Measurements from ENCODE around the gene CCDC106. TPM values are rescaled to one million over a fixed set of nuclear protein-coding genes. Genes with fewer than 3 reads are reported as not detected.

CCDC106 gene
- total and polyA plus RNA-seq, 2 of the 4 experiments (the other 2 are of a cell fraction) = 2.3 to 13.6 TPM

- Histone ChIP-seq H3K4me2 (ENCODE audit: low read depth, low read length) (no peak overlapping the region), H3K79me1 (ENCODE audit: low read depth in 1 of 2, low read length in 2 of 2) (peaks cover 19 to 42% of the 10 kb centered on the region in 2 experiments), H4K5ac (ENCODE audit: low read depth, low read length) (peak overlapping the region; percentile 68), H3K14ac (replicated peaks; ENCODE audit: low read depth, low read length) (no peak overlapping the region), H3K36me3 (ENCODE audit: control insufficient read depth, insufficient read depth, low read length) (peaks cover 4% of the 10 kb centered on the region; the same call in 1 of the 2 replicates), H3K4ac (ENCODE audit: low read depth, low read length) (peak overlapping the region; percentile 56), H3K9me3 (ENCODE audit: control insufficient read depth, insufficient read depth, low read length) (no peaks in the 10 kb centered on the region), H3K9me1 (ENCODE audit: insufficient read depth, low read length) (peaks cover 18% of the 10 kb centered on the region), H3K27ac (ENCODE audit: insufficient read depth, low read length) (no peak overlapping the region), H2BK20ac (ENCODE audit: low read depth, low read length) (no peak overlapping the region), H4K20me1 (ENCODE audit: insufficient read depth, low read length) (0 out of 2 replicates have a peak, but pooled peaks cover 9% of the 10 kb centered on the region), H3K56ac (ENCODE audit: extremely low read depth, insufficient read depth, low read length) (no peak overlapping the region), H2AK5ac (ENCODE audit: low read depth, low read length) (no peak overlapping the region; the same call in 1 of the 2 replicates), H3K9ac (ENCODE audit: low read depth, low read length) (no peak overlapping the region), H3K23ac (ENCODE audit: low read depth, low read length) (no peak overlapping the region), H4K8ac (ENCODE audit: low read depth in 2 of 2, low read length in 2 of 2) (peak overlapping the region; percentile 97 to 98), H3K4me1 (ENCODE audit: control insufficient read depth, insufficient read depth, low read length) (peaks cover 9% of the 10 kb centered on the region), H3K4me3 (ENCODE audit: insufficient read depth, low read depth, low read length) (no peak overlapping the region), H4K91ac (ENCODE audit: insufficient read depth, low read depth, low read length) (no peak overlapping the region), H2AFZ (replicated peaks; ENCODE audit: low read length, poor library complexity) (peak overlapping the region; percentile 79), H2BK120ac (ENCODE audit: low read depth, low read length) (no peak overlapping the region; the same call in 1 of the 2 replicates), H2BK15ac (ENCODE audit: low read depth, low read length) (no peak overlapping the region), H2BK5ac (ENCODE audit: low read depth, low read length, poor library complexity, severe bottlenecking) (no peak overlapping the region), H2AK9ac (replicated peaks; ENCODE audit: low read depth, low read length, poor library complexity) (peak overlapping the region; percentile 92), H3K18ac (ENCODE audit: low read depth, low read length) (no peak overlapping the region), H3K27me3 (ENCODE audit: control insufficient read depth, insufficient read depth, low read length) (no peaks in the 10 kb centered on the region)
- WGBS, 2 experiments (ENCODE audit: extremely low coverage in 2 of 2, insufficient read length in 1 of 2) = 93% methylated on average over 3 of the region's 8 CpGs; no CpG with 5 or more reads in 1 of the 2 experiments
- POLR2A ChIA-PET (ENCODE audit: unreplicated experiment) = no interaction called here
- CTCF ChIA-PET = interaction anchor here (1.6 kb wide), 1 partner anchor 130 kb away, joined by 3 read pairs; no protein-coding TSS in a partner anchor
- intact Hi-C loops (cut with micrococcal nuclease) (loop anchor here (10.0 kb wide), 1 partner anchor 431 kb away; no protein-coding TSS in a partner anchor), in situ Hi-C loops (cut with MboI; ENCODE audit: low sequenced_read_pairs) (loop anchor here (25.0 kb wide), 2 partner anchors 347 to 522 kb away; partner anchors contain the start of genes BRSK1, HSPBP1 and PPP1R12C), dilution Hi-C loops (cut with HindIII; ENCODE audit: low sequenced_read_pairs, unreplicated experiment) (no loop called here)
- no TSS peak for BruUV-seq (replicated peaks)
- ATAC-seq (ENCODE audit: low read depth) (no peak), DNase-seq (no peak)
- TF ChIP-seq RAD21 (IDR thresholded peaks at IDR 0.05; ENCODE audit: low read length) (no peak), POLR2A (IDR thresholded peaks at IDR 0.05; ENCODE audit: low read depth, low read length) (no peak), FOS (IDR thresholded peaks at IDR 0.05; ENCODE audit: low read depth, low read length) (no peak), CEBPB (IDR thresholded peaks at IDR 0.05; ENCODE audit: low read depth, low read length) (no peak), CTCF (conservative IDR thresholded peaks at IDR 0.05; ENCODE audit: low read depth, low read length) (no peak), ELK1 (IDR thresholded peaks at IDR 0.05; ENCODE audit: borderline replicate concordance, low read depth, low read length) (no peak), RFX5 (IDR thresholded peaks at IDR 0.05; ENCODE audit: low read depth, low read length) (no peak), MXI1 (IDR thresholded peaks at IDR 0.05; ENCODE audit: borderline replicate concordance, low read depth, low read length) (no peak), NFE2L2 (IDR thresholded peaks at IDR 0.05; ENCODE audit: low read depth, low read length) (no peak), MAFK (IDR thresholded peaks at IDR 0.05; ENCODE audit: low read depth, low read length) (no peak), RCOR1 (IDR thresholded peaks at IDR 0.05; ENCODE audit: insufficient replicate concordance, low read length) (no peak), USF2 (IDR thresholded peaks at IDR 0.05; ENCODE audit: low read depth, low read length) (no peak)
Measured at GRCh38 chr19:55633861-55634260, 14.2 kb upstream of the CCDC106 start.

Data from IMR-90 (cell line).